GM21786 (cell line): Measurements from ENCODE around the gene HP.
A peak's percentile ranks its signal among the peaks of the same experiment; 100 is the strongest.
"Not testable (repeated sequence)": the region's sequence is repeated elsewhere in the genome, so short reads cannot be mapped to it uniquely, and the experiment has no call there.

Experiments
- ATAC-seq: cut with Tn5 transposase; IDR thresholded peaks from one replicate; pipeline ENCODE4 v1.9.1; 2021; ENCODE audit not compliant: unreplicated experiment

HP gene

DNA sequence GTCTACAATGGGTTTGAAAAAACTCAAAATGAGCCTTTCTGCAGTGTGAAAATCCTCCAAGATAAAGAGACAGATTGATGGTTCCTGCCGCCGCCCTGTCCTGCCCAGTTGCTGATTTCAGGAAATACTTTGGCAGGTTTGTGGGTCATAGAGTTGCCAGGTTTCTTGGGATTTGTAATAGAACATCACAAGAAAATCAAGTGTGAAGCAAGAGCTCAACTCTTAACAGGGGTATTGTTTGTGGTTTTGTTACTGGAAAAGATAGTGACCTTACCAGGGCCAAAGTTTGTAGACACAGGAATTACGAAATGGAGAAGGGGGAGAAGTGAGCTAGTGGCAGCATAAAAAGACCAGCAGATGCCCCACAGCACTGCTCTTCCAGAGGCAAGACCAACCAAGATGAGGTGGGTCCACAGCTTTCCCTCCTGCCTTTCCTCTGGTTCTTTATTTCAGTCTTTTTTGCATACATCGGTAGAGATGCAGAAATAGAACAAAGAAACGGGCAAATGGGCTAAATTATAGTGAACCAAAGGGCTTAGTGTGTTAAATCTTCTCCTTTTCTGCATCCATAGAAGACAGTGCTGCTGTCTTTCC lies at the start of gene HP:
TSS of gene HP (plus strand) at position 252 of the 594 bp plus-strand sequence. CDS start at position 400, 148 bp downstream.
- not testable (repeated sequence) for ATAC-seq

DNA sequence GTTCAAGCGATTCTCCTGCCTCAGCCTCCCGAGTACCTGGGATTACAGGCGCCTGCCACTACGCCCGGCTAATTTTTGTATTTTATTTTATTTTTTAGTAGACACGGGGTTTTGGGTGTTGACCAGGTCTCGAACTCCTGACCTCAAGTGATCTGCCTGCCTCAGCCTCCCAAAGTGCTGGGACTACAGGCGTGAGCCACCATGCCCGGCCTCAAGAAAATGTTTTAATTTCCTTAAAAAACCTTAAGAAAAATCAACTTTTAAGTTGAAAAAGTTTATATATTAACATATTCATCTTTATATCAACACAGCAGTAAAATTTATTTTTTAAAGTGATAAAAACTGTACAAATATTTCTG lies 46.3 kb upstream of the HP start:
- not testable (repeated sequence) for ATAC-seq

DNA sequence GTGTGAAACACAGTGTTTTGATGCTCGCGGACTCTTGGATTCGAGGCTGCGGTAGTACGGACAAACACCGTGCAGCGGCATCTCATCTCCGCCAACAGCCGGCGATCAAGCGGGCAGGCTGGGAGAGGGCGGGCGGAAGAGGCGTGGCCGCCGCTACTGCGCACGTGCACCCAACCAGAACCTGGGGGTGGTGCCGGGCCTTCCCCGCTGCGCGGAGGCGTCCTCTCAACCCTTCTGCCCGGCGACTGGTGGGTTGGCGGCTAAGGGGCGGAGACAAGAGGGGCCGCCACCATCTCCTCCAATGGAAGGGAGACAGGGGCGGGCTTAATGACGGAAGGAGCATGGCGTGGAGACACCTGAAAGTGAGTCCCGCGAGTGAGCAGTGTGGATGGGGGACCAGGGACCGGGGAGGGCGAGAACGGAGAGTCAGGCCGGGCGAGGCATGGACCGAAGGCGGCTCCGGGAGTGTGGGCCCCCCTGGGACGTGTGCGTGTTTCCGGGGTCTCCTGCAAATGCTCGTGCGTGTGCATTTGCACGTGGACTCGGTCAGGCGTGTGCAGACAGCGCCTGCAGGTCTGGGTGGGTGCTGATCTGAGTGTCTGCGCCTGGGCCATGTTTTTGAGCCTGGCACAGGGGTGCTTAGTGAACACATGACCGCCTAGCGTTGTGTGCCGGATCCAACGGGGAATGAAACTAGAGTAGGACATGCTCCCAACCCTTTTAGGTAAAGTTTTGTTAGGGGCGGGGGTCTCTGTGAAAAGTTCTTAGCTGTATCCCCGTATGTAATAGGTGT lies 45.7 kb upstream of the HP start, which contains the start of gene DHODH:
TSS of gene DHODH (plus strand) at position 321 of the 793 bp plus-strand sequence. CDS start at position 342, 21 bp downstream.
- peak; percentile 100 for ATAC-seq

GRCh38 chr16:72009779-72010178 lies 44.5 kb upstream of the HP start:
- ATAC-seq = no peak

DNA sequence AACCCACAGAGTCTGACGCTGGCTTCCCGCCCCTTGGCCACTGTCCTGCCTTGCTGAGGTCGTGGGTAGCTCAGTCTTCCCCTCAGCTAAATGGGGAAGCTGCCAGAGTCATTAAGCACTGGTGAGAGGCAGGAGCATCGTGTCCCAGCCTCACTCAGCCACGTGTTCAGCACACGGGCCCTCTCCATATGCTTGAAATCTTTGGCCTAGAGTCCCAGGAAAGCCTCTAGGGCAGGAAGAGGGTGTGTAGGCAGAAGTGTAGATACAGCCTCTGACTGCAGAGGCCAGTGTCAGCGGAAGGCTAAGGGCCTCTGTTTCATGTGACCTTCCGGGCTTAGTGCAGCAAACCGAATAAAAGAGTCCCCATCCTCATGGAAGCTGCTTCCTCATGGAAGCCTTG lies 41.7 kb upstream of the HP start:
- no peak for ATAC-seq

DNA sequence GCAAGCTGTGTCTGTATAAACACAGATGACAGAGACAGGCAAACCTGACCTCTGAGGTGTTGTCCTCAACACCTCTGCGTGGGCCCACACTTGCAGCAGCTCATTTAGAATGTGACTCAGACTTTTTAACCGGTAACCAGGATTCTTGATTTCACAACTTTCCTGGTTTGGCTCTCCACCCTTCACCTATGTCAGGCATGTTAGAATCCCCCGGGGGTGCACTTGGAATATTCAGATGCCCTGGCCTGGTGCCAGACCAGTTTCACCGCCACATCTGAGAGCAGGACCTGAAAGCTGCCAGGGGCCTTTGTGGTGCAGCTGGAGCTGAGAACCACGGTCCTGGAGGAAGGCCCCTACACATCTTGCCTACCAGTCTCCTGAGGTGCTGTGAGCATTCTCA lies 40.9 kb upstream of the HP start:
- no peak for ATAC-seq

GRCh38 chr16:72013888-72014581 lies 40.3 kb upstream of the HP start:
- ATAC-seq = no peak

GRCh38 chr16:72014675-72015074 lies 39.6 kb upstream of the HP start:
- ATAC-seq = no peak

DNA sequence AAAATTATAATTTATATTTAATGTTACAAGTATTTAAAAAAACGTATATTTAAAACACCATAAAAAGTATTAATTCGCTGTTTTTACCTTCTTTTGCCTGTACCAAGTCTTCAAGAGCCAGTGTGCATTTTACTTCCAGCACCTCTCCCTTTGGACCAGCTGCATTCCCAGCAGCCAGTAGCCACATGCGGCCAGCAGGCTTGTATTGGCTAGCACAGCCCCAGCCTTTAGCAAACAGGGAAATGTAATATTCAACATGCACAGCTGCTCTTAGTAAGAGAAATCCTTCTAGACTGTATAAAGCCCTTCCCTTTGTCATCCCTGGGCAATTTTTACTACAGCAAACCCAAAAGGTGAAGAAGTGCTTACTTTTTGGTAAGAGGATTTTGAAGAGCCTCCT lies 39.2 kb upstream of the HP start:
- no peak for ATAC-seq

GRCh38 chr16:72018470-72018869 lies 35.8 kb upstream of the HP start:
- ATAC-seq = no peak

DNA sequence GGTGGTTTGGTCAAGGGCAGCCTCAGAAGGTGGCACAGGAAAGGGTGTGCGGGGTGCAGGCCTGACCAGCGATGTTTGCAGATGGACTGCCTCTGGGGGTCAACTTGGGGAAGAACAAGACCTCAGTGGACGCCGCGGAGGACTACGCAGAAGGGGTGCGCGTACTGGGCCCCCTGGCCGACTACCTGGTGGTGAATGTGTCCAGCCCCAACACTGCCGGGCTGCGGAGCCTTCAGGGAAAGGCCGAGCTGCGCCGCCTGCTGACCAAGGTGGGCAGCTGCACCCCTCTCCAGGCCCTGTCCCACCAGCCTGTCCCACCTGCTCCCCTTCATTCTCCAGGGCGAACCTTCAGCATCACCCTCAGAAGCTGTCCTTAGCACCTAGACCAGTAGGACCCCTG lies 33.3 kb upstream of the HP start:
- no peak for ATAC-seq

- no peak for ATAC-seq
Observed at GRCh38 chr16:72022127-72022526, 32.2 kb upstream of the HP start.

DNA sequence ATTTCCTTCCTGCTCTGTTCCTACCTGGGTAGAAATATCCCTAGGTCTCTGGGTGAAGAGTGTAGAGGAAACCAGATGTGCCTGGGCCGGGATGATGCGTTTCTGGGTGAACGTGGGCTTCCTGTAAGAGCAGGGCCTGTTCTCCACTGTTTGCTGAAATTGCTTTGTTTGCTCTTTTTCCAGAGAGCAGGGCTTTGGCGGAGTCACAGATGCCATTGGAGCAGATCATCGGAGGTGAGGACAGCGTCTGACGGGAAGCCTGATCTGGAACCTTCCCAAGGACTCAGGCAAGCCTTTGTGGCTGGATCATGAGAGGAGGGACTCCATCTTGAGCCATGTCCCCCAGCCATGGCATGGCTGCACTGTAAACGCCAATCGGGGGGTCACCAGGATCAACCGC lies 30.3 kb upstream of the HP start:
- ATAC-seq = no peak

- no peak for ATAC-seq
Observed at GRCh38 chr16:72024862-72025382, 29.4 kb upstream of the HP start.

DNA sequence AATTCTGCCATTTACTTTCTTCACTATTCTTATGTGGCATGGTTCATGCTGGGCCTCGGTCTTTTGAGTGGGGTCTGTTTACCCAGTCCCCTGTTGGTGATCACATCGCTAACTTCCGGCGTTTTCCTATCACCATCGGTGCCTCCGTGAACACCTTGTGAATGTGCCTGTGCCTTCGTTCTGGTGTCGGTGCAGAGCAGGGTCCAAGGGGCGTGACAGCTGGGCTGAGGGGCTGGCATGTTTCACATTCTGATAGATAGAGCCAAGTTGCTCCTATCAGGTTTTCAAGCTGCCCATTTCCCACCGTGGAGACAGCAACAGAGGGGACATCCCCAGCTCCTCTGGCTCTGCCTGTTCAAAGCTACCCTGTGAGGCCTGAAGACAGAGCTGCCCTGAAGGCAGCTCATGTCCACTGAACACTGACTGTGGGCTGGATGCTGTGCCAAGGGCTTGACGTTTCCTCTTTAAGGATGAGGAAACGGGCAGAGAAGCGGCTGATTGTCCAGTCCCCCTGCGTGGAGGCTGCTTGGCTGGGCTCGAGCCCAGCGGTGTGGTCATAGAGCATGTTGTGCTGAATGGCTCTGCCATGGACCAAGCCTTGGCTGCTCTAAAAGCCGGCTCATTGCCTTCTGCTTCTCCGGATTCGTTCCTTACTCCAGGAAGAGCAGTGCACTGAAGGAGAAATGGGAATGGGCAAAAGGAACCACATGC lies 28.7 kb upstream of the HP start:
- no peak for ATAC-seq

GRCh38 chr16:72027669-72028378 lies 26.5 kb upstream of the HP start:
- ATAC-seq = no peak

DNA sequence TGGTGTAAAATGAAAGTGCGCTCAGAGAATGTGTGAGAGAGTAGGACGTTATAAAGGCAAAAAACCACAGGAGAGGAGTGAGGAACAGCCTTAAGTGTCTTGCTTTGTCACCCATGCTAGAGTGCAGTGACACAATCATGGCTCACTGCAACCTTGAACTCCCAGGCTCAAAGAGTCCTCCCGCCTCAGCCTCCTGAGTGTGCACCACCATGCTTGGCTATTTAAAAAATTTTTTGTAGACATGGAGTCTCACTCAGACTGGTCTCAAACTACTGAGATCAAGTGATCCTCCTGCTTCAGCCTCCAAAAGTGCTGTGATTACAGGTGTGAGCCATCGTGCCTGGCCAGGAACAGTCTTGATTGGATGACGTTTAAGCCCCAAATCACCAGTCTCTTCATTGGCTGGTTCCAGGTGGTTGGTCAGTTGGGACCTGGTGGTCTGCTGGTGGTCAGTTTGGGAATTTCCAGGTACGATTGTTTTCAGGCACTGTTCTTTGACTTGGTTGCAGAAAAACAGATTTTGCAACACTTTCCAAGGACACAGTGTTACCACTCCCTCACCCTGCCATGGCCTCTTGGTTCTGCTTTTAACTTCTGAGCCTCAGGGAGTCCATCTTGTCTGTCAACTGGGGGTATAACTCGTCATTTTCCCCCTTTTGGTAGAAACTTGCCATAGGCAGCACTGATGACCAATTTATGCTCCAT lies 24.6 kb upstream of the HP start:
- ATAC-seq = no peak

DNA sequence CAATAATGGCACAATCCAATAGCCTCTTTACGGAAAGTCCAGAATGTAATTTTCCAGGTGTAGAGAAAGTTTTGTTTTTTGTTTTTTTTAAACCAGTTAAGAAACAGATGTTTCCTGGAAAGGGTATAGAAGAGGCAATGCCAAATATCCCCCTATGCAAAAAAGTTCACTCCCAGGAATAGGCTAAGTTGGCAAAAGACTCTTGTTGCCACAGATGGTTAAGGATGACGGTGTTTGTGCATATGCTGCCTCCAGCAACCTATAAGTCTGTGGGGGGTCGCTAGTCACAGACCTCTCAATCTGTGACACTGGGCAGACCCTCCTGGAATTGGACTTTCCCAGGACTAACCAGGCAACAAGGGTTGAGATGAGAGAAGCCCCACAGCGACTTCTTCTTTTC lies 20.9 kb upstream of the HP start:
- ATAC-seq = no peak

DNA sequence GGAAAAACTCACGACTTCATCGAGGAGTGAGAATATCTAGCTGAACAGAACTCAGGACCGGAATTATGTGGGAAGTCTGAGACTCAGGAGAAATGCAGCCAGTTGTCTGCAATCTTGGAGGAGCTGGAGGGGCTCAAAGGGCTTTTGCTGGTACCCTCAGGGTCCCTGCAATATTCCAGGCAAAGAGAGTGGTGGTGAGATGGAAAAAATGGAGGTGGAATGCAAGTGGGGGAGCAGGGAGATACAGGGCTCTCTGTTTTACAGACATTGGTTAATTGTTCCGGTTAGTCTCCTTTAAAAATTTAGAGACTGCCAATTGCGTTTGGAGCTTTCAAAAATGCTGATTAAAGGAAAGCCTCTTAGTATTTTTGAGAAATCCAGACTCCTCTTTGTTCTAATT lies 18.2 kb upstream of the HP start:
- no peak for ATAC-seq

- no peak for ATAC-seq
Observed at GRCh38 chr16:72042157-72042660, 12.1 kb upstream of the HP start.
